Cortex of kidney (tissue), 1 donor: ENCODE measurements around the gene TTC22.

Experiments
- DNase-seq: peaks from one replicate; lab custom pipeline; 2025; lab: John Stamatoyannopoulos, UW

Gene TTC22

GRCh38 chr1:54751426-54751825 is 49.7 kb downstream of the TTC22 start:
- no peak for DNase-seq

- DNase-seq, result no peak
Observed at GRCh38 chr1:54750596-54750995, 50.5 kb downstream of the TTC22 start.

- DNase-seq, result no peak
Observed at GRCh38 chr1:54748094-54748835, 52.9 kb downstream of the TTC22 start.

DNA sequence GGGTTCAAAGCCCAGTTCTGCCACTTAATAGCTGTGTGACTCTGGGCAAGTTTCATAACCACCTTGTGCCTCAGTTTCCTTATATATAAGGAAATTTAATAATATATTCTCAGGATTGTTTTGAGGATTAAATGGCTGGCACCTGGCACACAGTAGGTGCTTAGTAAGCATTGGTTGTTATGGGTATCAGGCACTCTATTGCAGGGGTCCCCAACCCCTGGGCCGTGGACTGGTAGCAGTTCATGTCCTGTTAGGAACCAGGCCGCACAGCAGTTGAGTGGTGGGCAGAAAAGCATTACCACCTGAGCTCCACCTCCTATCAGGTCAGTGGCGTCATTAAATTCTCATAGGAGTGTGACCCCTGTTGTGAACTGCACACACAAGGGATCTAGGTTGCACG is 55.3 kb downstream of the TTC22 start:
- DNase-seq, result no peak

DNA sequence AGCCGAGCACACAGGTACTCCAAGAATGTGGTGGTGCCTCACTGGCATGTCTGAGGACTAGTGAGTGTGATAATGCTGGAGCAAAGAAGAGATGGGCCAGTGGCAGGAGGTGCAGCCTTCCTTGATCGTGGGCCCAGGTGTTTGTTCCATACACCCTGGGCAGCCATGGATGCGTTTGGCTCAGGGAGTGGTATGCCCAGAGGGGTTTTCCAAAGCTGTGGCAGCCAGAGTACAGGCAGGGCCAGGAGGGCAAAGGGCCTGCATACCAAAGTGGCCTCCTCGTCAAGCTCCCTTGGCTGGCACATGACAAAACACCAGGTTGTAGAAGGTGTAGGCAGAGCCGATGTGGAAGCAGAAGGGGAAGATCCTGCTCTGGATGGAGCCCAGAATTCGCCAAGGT is 55.8 kb downstream of the TTC22 start:
- DNase-seq, result no peak

- no peak for DNase-seq
Observed at GRCh38 chr1:54744696-54745095, 56.4 kb downstream of the TTC22 start.

- DNase-seq, result no peak
Observed at GRCh38 chr1:54743416-54744226, 57.5 kb downstream of the TTC22 start.

GRCh38 chr1:54742282-54742681 is 58.8 kb downstream of the TTC22 start:
- DNase-seq, result no peak

DNA sequence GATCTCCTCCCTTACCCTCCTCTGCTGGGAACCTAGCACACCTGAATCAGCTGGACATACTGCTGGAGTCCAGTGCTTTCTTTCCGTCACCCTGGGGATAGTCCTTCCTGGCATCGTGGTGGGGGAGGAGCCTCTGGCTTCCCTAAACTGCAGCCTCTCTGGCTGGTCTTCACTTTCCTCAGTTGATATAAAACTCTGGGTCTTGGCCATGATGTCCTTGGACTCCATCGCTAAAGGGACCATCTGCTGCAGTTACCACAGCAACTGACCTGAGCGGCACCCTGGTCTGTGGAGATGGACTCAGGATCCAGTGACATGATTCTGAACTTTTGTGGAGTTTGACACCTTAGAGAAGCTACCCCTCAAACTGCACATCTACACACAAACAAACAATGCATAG is 59.6 kb downstream of the TTC22 start:
- no peak for DNase-seq

DNA sequence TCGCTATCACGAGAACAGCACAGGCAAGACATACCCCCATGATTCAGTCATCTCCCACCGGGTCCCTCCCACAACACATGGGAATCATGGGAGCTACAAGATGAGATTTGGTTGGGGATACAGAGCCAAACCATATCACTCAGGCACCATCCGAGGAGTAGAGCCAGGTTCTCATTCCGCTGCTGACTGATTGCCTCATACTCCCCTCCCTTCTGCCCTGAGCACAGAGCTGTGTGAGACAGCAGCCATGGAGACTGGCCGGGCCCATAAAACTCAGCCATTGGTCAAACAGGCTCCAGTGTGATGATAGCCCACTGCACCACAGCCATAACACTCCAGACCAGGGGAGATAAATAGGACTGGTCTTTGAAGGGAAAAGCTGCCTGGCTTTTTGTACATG is 62.9 kb downstream of the TTC22 start:
- no peak for DNase-seq

- DNase-seq, result no peak
Observed at GRCh38 chr1:54736685-54737084, 64.4 kb downstream of the TTC22 start.
